ENCODE measurements around the gene WDR45B.
A peak's percentile ranks its signal among the peaks of the same experiment; 100 is the strongest.

WDR45B gene

DNA sequence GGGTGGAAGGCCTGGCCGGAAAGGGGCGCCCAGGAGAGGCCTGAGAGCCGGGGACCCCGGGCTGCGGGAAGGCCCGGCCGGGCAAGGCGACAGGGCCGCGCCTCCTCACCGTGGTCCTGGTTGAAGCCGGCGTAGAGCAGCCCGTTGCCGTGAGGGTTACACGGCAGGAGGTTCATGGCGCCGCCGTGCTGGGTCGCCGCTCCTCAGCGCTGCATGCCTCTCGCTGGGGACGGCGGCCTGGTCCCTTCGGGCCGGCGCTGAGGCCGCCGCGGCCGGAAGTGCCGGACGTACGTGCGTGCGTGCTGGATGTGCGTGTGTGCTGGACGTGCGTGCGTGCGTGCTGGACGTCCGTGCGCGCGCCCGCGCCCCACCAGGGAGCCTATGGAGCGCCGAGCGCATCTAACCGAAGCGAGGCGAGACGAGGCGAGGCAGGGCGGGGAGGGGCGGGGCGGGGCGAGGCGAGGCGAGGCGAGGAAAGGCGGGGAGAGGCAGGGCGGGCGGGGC, at the start of gene WDR45B:
WDR45B (minus strand) TSS at position 280 of the 504 bp plus-strand sequence; CDS start at position 176, 104 bp downstream.
- DNase-seq (ENCODE audit: low spot score): peak; percentile 96

DNA sequence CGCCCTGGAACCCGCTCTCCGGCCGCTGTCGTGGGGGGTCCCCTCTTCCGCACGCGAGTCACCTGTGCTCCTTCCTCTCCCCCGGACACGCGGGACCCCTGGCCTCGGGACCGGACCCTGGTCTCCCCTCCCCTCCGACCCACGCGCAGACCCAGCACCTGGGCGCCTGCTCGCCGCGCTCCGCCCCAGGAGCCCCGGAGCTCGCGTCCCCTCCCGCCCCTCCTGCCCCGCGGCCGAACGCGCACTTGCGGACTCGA, 49.5 kb upstream of the WDR45B start:
- DNase-seq (ENCODE audit: low spot score): no peak

DNA sequence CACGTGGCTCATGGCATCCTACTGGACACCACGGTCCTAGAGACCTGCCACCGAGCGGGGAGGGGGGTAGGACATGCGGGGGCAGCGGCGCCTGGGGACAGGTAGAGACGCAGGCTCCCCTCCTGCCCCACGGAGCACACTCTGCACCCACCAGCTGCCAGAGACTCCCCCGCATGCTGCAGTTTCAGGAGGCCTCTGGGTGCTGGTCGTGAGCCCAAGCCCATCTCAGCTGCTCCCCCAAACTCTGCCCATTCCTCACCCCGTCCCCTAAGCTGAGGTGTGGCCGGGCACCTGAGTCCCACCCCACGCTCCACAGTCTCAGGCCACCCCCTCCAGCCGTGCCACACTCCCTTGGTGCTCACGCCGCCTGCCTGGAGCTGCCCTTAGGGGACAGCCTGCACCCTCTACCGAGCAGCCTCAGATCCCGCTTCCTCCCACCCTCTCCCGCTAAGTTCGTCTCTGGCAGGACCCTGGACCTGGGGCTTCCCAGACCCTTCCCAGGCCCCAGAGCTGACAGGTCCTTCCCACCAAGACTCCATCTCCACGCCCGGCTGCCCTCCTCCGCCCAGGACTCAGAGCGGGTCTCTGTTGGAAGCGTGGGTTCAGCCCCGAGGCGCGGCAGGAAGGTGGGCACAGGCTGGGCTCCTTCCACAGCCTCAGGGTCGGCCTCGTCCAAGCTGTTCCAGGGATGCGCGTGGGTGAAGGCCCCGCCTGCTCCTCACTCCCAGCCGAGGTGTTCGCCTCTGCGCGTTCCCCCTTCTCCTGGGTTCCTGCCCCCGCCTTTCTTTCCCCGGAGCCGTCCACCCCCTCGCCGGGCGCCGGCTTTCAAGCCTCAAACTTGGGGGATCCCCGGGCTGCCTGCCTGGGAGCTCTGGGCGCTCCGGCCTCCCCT, 48.9 kb upstream of the WDR45B start:
- no peak for DNase-seq (ENCODE audit: low spot score)

DNA sequence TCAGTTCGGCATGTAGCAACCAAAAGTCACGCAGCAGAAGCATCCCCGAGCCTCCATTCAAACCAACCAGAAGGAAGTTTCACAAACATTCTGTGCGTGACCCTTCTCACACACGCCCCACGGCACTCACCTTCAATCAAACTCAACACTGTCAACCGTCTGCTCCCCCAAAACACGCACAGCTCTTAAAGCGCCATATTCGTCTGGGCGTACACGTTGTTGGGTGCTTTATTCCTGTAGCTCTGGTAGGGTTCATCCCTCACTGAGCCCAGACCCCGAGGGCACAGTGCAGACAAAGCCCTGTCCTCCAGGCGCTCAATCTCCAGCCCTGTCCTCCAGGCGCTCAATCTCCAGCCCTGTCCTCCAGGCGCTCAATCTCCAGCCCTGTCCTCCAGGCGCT, 48.0 kb upstream of the WDR45B start:
- DNase-seq (ENCODE audit: low spot score): no peak

DNA sequence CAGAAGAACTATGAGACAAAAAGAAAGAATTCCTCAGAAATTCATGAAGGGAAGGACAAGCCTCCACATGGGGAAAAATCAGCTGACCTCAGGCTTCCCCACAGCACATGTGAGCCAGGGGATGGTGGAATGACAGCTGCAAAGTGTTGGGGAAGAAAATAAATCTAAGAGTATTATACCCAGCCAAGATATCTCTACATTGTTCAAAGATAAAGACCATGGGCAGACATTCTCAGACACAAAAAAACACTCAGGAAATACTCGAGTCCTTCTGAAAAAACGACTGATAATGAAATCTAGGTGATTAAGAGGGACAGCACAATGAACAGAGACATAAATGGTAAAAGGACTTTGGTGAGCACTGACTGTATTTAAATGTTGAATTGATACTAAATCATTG, 46.4 kb upstream of the WDR45B start:
- no peak for DNase-seq (ENCODE audit: low spot score)

DNA sequence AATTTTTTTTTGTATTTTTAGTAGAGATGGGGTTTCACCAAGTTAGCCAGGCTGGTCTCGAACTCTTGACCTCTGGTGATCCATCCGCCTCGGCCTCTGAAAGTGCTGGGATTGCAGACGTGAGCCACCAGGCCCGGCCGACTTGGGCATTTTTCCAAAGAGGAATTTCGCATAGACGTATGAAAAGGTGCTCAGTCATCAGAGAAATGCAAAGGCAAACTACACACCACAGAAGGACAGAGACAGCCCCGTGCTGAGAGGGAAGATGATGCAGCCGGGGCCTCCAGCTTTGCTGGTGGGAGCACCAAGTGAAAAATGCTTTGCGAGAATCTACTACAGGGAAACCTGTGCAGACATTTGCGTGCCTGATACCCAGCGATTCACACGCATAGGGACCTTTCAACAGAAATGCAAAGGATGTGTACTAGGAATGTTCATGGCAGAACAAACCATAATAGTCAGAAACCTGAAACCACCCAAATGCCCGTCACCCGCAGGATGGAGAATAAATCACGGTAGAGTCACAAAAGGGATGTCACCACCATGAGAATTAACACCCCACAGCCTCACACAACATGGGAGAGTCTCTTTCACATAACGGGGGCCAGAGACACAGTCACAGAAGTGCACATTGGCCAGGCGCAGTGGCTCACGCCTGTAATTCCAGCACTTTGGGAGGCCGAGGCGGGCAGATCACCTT, 45.1 kb upstream of the WDR45B start:
- DNase-seq (ENCODE audit: low spot score): no peak

DNA sequence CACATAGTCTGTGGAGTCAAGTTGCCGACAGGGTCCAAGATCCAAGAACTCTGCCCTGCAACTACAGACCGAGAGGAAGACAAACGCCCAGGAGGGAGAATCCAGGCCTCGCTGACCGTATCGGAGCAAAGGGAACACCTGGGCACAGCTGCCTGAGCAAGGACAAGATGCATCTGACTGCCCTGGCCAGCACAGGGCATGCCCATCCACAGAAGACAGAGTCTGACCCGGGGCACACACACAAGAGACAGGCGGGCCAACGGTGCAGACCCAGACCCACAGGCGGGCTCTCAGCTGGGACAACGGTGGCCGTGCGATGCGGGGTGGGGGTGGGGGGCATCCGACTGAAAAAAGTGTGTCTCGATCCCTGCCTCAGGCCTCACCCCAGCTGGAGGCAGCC, 44.0 kb upstream of the WDR45B start:
- DNase-seq (ENCODE audit: low spot score): no peak

DNA sequence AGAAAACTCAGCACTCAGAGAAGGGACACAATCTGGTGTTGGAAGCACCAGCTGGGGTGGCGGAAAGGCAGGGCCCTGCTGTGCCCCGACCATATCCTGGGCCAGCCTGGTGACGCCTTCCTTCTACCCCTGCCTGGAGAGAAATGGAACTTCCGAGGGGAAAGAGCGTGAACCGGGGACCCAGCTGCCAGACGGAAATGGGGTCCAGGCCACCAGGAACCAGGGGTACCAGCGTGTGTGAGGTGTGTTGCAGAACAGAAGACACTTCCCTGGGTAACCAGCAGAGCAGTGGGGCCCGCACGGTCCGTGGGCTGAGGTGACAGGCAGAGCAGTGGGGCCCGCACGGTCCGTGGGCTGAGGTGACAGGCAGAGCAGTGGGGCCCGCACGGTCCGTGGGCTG, 43.5 kb upstream of the WDR45B start:
- no peak for DNase-seq (ENCODE audit: low spot score)

DNA sequence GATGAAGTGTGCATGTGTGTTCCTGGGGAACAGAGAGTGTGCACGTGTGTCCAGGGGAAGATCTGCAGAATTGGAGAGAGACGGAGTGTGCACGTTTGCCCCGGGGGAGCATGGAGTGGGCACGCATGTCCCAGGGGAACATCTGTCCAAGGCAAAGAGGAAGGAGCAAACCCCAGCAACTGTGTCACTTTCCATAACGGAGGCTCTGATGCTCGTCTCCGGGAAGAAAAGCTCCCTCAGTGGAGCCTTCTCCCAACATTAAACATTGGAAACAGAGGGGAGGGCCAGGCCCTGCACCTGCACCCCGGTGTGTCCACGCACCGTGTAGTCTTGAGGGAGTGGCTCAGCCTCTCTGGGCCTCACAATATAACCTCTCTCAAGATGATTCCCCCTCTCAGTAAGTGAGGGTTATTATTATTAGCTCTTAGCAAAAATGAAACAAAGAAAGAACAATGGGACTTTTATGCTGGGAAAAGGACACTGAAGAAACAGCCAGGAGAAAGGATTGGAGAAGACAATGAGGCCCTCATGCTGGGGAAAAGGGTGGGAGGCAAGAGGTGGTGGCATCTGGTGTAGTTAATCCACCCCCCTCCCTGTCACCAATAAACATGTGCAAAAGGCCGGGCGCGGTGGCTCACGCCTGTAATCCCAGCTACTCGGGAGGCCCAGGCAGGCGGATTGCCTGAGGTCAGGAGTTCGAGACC, 42.7 kb upstream of the WDR45B start:
- no peak for DNase-seq (ENCODE audit: low spot score)

DNA sequence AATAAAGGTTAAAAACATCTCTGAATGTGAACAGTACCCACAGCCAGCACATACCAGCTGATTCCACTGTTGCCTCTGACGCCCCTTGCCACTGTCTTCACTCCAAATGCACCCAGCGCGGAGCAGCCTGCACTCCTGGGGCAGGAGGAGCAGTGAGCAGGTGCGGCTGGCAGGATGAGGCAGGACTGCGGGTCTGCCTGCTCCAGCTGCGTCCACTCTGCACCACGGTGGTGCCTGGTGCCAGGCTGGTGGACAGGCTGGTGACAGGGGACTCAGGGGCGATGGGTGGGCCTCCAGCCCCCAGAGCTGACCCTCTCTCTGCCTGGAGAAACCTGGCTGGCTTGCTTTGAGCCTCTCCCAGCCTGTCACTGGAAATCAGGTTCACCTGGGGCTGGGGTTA, 40.8 kb upstream of the WDR45B start:
- DNase-seq (ENCODE audit: low spot score): no peak

DNA sequence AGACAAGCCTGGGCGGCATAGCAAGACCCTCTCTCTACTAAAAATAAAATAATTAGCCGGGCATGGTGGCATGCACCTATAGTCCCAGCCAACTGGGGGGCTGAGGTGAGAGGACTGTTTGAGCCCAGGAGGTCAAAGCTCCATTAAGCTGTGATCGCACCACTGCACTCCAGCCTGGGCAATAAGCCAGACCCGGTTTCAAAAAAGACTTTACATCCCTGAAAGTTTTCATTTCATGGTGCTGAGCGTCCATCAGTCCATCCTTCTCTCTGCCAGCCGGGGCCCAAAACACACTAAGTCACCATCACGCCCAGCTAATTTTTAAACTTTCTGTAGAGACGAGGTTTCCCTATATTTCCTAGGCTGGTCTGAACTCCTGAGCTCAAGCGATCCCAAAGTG, 39.6 kb upstream of the WDR45B start:
- DNase-seq (ENCODE audit: low spot score): no peak

DNA sequence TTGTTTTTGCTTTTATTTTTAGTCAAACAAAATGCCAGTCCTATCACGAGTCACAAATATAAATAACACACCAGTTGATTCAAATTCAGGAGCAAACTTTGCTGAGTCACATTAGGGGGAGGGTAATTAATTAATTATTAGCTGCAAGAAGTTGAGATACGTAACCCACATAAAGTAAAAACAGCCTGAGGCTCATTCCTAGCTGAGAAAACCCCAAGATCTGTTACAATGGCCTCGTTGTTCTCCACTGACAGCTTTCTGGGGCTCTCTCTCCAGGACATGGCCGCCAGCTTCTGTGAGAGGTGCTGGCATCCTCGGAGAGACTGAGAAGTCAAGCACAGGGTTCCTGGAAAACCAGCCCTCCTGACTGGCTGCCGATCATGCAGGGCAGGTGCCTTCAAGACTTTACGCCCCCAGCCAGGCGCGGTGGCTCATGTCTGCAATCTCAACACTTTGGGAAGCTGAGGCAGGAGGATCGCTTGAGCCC, 39.2 kb upstream of the WDR45B start:
- no peak for DNase-seq (ENCODE audit: low spot score)

DNA sequence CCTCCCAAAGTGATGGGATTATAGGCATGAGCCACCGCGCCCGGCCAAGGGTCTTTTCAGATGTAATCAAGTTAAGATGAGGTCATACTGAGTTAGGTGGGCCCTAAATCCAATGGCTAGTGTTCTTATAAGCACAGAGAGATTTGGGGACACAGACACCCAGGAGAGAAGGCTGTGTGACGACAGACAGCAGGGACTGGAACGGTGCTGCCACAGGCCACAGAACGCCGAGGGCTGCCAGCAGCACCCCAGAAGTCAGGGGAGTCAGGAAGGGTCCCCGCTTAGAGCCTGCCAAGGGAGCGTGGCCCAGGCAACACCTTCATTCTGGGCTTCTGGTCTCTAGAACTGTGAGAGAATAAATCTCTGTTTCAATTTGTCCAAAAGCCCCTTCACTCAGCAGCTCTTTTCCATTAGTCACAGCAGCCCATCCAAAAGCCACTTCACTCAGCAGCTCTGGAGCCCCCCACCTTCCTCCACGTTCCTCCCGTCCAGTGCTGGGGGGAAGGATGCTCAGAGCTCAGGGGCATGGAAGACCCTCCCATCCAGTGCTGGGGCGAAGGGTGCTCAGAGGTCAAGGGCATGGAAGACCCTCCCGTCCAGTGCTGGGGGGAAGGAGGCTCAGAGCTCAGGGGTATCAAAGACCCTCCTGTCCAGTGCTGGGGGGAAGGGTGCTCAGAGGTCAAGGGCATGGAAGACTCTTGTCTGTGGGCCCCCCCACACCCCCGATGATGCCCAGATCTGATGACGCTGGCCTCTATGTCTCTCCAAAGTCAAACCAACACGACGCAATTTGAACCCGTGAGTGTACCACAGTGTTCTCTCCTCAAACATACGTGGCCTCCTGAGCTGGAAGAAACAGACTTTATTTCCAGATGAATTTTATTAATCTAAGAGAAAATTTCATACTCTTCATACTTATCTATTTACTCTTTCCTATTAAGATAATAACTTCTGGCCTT, 38.4 kb upstream of the WDR45B start:
- DNase-seq (ENCODE audit: low spot score): no peak

DNA sequence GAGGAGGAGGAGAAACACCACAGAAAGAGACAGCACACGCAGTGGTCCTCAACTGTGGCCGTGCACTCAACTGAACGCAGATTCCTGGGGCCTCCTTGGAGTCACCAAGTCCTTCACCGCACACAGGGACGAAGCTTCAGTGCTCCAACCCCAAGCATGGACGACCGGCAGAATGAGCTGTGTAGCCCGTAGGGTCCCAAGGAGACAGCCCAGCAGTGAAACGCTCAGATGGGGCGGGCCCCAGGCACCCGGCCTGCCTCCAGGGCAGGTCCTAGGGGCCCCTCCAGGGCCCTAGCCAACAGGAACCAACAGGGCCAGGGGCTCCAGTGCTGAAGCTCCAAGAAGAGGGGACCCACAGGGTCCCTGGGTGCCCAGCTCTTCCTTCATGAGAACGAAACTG, 37.0 kb upstream of the WDR45B start:
- no peak for DNase-seq (ENCODE audit: low spot score)

DNA sequence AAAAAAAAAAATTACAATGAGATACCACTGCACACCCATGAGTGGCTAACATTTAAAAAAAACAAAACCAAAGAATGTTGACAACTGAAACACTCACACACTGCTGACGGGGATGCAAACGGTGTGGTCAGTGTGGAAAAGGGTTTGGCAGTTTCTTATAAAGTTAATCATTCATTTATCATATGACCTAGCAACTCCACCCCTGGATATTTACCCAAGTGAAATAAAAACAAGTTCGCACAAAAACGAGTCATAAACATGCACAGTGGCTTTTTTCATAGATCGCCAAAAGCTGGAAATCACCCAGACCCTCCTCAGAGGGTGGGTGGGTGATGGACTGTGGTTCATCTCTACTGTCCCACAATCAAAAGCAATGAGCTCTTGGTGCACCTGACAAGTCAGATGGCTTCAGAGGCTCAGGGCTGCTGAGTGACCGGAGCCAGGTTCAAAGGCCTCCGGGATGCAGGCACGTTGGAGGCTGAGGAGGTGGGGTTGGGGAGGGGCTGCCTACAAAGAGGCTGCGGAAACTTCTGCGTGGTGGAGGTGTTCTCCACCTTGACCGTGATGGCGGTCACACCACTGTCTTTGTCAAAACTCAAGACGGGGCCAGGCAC, 36.1 kb upstream of the WDR45B start:
- no peak for DNase-seq (ENCODE audit: low spot score)

DNA sequence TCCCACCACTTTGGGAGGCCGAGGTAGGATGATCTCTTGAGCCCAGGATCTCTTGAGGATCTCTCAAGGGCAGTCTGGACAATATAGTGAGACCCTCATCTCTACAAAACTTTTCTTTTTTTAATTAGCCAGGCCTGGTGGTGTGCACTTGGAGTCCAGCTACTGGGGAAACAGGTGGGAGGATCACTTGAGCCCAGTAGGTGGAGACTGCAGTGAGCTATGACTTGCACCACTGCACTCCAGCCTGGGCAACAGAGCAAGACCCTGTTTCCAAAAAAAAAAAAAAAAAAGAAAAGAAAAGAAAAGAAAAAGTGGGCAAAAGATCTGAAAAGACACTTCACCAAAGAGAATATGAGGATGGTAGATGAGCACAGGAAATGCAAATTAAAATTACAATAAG, 35.3 kb upstream of the WDR45B start:
- DNase-seq (ENCODE audit: low spot score): no peak

DNA sequence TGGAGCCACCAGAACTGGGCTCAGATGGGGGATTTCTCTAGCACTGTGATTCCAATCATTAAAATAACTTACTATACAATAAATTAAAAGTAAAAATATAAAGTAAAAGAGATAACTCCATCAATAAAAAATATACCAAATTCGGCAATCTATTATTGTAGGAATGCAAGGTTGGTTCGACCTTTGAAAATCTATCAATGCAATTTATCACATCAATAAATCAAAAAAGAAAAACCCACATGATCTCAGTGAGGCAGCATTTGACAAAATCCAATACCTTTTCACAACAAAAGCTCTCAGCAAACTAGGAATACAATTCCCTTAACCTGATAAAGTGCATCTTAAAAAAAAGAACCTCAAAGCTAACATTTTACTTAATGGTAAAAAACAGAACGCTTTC, 33.3 kb upstream of the WDR45B start:
- no peak for DNase-seq (ENCODE audit: low spot score)

DNA sequence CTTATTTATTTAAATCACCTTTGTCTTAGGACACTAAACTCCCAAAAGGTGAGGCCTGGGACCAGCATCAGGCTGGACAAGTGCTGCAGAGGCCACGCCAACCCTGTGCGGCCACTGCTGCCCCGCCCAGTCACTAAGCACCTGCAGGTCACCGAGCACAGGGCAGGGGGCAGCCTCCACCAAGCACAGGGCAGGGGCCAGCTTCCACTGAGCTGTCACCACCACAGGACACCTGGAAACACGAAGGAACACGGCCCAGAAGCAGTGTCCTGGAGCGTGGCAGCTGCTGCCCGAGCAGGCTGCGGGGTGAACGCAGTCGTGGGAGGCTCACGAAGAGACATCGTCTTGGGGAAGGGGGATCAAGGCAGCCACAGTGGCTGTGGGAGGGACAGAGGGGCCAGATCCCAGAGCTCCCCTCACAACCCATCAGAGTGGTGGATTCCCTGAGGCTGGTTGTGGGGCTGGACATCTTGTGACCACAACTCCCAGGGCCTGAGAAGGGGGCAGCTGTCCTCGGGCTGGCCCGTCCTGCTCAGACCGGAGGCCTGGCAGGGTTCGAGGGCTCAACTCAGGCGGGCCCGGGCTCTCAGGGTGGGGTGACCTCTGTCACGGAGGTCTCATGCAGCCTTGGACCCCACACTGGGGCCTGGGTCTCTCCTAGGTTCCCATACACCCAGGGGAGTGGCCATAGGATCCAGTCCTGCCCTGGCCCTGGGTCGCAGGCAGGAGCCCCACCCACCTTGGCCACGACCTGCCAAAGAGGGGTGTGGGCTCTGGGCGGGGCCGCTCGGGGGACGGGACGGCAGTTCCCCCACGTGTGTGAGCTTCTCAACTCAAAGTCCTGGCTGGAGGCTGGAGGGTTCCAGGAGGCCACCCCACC, 31.6 kb upstream of the WDR45B start:
- no peak for DNase-seq (ENCODE audit: low spot score)

DNA sequence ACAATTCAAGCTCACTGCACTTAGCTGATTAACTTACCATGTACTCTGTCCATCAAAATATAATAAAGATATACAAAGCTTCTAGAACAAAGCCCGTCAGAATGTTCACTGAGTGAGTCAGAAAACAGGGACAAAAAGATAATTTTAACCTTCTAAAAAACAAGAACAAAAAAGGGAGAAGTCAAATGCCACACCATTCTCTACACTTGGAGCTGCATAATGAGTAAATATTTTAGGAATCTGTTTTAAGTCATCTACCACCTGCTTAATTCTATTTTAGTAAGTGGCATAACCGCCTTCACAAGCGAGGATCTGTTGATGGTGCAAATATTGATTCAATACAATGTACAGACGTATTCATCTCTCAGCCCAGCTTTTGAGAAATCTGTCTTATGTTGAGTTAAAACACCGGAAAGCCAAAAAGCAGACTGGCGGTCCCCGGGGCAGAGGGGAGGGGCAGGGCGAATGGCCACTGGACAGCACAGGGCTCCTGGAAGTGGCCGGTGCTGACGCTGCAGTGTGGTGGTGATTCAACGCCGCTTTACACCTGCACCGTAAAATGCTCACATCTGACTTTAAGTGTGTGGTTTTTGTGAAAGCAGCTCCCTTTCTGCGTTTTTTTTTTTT, 30.1 kb upstream of the WDR45B start:
- no peak for DNase-seq (ENCODE audit: low spot score)
